ENCODE results near the gene NME3.

The NME3 gene

DNA sequence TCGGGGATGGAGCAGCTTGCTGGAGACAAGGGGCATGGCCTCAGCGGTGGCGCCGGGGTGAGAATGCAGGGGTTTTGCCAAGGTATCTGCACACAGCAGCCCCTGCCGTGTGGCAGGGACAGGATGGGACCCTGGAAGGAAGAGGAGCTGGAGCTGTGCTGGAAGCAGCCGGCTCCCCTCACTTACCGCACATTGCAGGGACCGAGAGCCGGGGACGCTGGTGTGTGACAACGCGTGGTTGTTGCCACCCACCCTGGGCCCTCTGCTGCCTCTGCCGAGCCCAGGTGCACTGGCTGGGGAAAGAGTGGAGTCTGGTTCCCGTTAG lies 14.5 kb upstream of the NME3 start:
- no peaks in the 10 kb centered on the region for H3K9me3 Mint-ChIP-seq
- H3K27me3 Mint-ChIP-seq (ENCODE audit: low read depth, poor library complexity) = no peaks in the 10 kb centered on the region
- H3K36me3 Mint-ChIP-seq (ENCODE audit: low read depth) = peaks cover 4% of the 10 kb centered on the region
- TF ChIP-seq, protein P1, sequence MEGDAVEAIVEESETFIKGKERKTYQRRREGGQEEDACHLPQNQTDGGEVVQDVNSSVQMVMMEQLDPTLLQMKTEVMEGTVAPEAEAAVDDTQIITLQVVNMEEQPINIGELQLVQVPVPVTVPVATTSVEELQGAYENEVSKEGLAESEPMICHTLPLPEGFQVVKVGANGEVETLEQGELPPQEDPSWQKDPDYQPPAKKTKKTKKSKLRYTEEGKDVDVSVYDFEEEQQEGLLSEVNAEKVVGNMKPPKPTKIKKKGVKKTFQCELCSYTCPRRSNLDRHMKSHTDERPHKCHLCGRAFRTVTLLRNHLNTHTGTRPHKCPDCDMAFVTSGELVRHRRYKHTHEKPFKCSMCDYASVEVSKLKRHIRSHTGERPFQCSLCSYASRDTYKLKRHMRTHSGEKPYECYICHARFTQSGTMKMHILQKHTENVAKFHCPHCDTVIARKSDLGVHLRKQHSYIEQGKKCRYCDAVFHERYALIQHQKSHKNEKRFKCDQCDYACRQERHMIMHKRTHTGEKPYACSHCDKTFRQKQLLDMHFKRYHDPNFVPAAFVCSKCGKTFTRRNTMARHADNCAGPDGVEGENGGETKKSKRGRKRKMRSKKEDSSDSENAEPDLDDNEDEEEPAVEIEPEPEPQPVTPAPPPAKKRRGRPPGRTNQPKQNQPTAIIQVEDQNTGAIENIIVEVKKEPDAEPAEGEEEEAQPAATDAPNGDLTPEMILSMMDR (IDR thresholded peaks at IDR 0.05) = no peak
- H3K27ac Mint-ChIP-seq = no peak overlapping the region
- no peak overlapping the region for H3K4me3 Mint-ChIP-seq
- DNase-seq = no peak
- H3K4me1 Mint-ChIP-seq = peaks cover 27% of the 10 kb centered on the region

DNA sequence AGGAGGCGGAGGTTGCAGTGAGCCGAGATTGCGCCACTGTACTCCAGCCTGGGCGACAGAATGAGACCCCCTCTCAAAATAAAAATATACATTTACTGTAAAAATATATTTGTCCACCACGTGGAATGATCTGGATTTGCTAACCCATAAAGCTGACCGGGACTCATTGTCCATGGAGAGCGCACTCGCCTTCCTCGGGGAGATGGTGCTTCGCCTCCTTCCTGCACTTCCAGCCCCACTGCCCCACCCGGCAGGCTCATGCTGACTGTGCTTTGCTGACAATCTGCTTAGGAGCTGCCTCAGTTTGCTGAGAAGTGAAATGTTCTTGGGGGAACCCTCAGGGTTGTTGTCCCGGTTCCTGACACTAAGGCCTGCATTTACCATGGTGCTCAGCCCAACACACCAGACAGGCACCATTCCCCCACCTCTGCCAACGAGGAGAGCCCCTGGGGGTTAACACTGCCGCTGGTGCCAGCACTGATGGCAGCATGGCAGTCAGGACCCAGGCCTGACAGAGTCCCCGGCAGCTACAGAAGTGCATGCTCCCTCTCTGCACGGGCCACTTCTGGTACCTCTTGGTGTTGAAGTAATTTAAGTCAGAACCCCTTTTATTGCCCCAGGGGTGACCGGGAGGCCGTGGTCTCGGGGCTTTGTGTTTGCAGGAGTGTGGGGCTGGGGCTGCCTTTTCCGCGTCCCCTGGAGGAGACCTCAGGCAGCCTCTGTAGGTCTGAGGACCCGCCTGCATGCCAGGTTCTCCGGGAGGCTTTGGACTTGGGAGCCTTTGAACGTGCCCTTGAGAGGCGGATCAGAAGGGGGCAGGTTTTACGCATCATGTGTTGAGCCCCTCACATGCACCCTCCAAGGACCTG lies 13.9 kb upstream of the NME3 start:
- Mint-ChIP-seq H3K4me1 (peaks cover 27% of the 10 kb centered on the region), H3K4me3 (peak overlapping the region; percentile 68), H3K27ac (no peak overlapping the region), H3K27me3 (ENCODE audit: low read depth, poor library complexity) (no peaks in the 10 kb centered on the region), H3K36me3 (ENCODE audit: low read depth) (peaks cover 4% of the 10 kb centered on the region), H3K9me3 (no peaks in the 10 kb centered on the region)
- DNase-seq = peak; percentile 3
- TF ChIP-seq, protein P1 (IDR thresholded peaks at IDR 0.05) = no peak

DNA sequence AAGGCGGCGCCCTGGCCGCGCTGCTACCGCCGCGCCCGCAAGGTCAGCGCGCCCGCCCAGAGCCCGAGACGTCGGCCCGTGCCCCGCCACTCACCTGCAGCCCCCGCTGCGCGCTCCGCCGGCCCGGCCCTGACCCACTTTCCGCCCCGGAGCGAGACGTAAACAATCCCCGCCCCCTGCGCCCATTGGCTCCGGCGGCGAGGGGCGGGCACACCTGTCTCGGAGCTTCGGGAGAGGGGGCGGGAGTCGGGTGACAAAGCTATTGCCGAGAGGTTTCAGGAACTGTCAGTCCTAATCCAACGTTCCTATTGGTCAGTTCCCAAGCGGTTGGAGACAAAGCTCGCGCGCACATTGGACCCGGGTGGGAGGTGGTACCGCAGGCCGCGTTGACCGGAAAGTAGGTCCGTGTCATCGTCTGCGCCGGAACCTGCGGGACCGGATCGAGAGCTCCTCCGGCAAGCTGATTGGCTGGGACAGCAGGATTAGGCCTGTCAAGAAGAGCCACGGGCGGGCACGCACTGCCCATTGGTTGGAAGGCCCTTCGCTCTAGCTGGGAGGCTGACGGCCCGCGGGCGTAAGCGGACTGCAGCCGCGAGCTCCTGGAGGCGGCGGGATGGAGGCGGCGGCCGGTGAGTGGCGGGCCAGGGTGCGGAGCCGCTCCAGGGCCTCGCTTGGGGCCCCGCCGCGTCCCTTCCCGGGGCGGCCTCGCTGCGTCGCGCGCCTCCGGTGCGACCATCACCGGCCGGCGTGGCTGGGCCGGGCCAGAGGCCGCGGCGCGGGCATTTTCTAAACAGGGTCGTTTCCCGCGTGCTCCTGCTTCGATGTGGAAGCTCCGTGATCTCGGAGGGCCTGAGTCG lies 11.3 kb upstream of the NME3 start, which contains the start of the genes NUBP2 and SPSB3:
TSS of gene NUBP2 (plus strand) at position 553 of the 857 bp plus-strand sequence. CDS start at position 614, 61 bp downstream.
TSS of gene SPSB3 (minus strand) at position 164 of the 857 bp plus-strand sequence. CDS start 1,088 bp downstream, outside the sequence.
- TF ChIP-seq, protein P1 (IDR thresholded peaks at IDR 0.05) = no peak

GRCh38 chr16:1781758-1782407 lies 10.5 kb upstream of the NME3 start:
- Mint-ChIP-seq H3K4me1 (peaks cover 27% of the 10 kb centered on the region), H3K27ac (peak overlapping the region; percentile 64), H3K4me3 (peak overlapping the region; percentile 96), H3K36me3 (ENCODE audit: low read depth) (peaks cover 4% of the 10 kb centered on the region), H3K27me3 (ENCODE audit: low read depth, poor library complexity) (no peaks in the 10 kb centered on the region), H3K9me3 (no peaks in the 10 kb centered on the region)
- DNase-seq = peak; percentile 61
- TF ChIP-seq, protein P1 (IDR thresholded peaks at IDR 0.05) = no peak

More for the DNA sequence above, 11.3 kb upstream of the NME3 start, which contains the start of the genes NUBP2 and SPSB3:
- Mint-ChIP-seq H3K4me3 (peak within 1 kb of the TSS; percentile 96), H3K4me1 (peaks cover 27% of the 10 kb centered on the region), H3K27me3 (ENCODE audit: low read depth, poor library complexity) (no peaks in the 10 kb centered on the region), H3K9me3 (no peaks in the 10 kb centered on the region), H3K36me3 (ENCODE audit: low read depth) (peaks cover 4% of the 10 kb centered on the region), H3K27ac (peak within 1 kb of the TSS; percentile 95)
- DNase-seq = peak; percentile 97

DNA sequence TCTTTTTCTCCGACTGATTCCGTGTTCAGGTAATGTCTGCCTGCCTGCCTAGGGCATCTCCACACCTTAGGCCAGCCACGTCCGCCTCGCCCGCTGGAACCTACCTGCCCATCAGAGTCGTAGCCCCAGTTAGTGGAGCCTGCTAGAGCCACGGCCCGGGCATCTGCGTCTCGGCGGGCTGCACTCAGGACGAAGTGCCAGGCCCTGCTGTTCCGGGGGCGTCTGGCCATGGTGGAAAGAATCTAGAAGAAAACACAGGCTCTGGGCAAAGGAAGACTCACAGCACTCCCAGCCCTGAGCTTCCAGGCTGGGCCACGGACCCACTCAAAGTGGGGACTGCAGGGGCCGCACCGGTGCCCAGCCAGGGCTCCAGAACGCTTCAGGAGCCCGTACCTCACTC lies 9.9 kb upstream of the NME3 start:
- Mint-ChIP-seq H3K4me1 (peaks cover 27% of the 10 kb centered on the region), H3K9me3 (no peaks in the 10 kb centered on the region), H3K4me3 (peak overlapping the region; percentile 88), H3K27me3 (ENCODE audit: low read depth, poor library complexity) (no peaks in the 10 kb centered on the region), H3K36me3 (ENCODE audit: low read depth) (peaks cover 4% of the 10 kb centered on the region), H3K27ac (no peak overlapping the region)
- TF ChIP-seq, protein P1 (IDR thresholded peaks at IDR 0.05) = no peak
- peak; percentile 1 for DNase-seq

Measured in nephron progenitor cell (in vitro differentiated cells).